Measurements from ENCODE around the gene HAPSTR1. TPM values are rescaled to one million over a fixed set of nuclear protein-coding genes. Genes with fewer than 3 reads are reported as not detected.
"Not testable (repeated sequence)": the region's sequence is repeated elsewhere in the genome, so short reads cannot be mapped to it uniquely, and the experiment has no call there.

HAPSTR1 gene
- total RNA-seq, 1 donor from 2014 or later: 80.1 TPM

- Mint-ChIP-seq H3K9me3 (peaks cover 2% of the 10 kb centered on the region), H3K27me3 (ENCODE audit: low read depth) (no peaks in the 10 kb centered on the region), H3K4me3 (no peak overlapping the region), H3K36me3 (ENCODE audit: low read depth) (no peaks in the 10 kb centered on the region), H3K27ac (ENCODE audit: unreplicated experiment) (no peak overlapping the region), H3K4me1 (peaks cover 7% of the 10 kb centered on the region)
- no peak for DNase-seq (ENCODE audit: low read depth, low spot score)
- no peak for TF ChIP-seq CTCF (conservative IDR thresholded peaks at IDR 0.05)
These were observed 18.6 kb upstream of the HAPSTR1 start for GRCh38 chr16:9072806-9073341.

- peaks cover 11% of the 10 kb centered on the region for H3K9me3 Mint-ChIP-seq
- no peak overlapping the region for H3K4me3 Mint-ChIP-seq
- DNase-seq (ENCODE audit: low read depth, low spot score): no peak
- no peak overlapping the region for H3K27ac Mint-ChIP-seq (ENCODE audit: unreplicated experiment)
- H3K36me3 Mint-ChIP-seq (ENCODE audit: low read depth): peaks cover 2% of the 10 kb centered on the region
- H3K4me1 Mint-ChIP-seq: peaks cover 1% of the 10 kb centered on the region
- TF ChIP-seq CTCF (conservative IDR thresholded peaks at IDR 0.05): no peak
- H3K27me3 Mint-ChIP-seq (ENCODE audit: low read depth): no peaks in the 10 kb centered on the region
These were observed 16.0 kb upstream of the HAPSTR1 start for GRCh38 chr16:9075299-9076071.

DNA sequence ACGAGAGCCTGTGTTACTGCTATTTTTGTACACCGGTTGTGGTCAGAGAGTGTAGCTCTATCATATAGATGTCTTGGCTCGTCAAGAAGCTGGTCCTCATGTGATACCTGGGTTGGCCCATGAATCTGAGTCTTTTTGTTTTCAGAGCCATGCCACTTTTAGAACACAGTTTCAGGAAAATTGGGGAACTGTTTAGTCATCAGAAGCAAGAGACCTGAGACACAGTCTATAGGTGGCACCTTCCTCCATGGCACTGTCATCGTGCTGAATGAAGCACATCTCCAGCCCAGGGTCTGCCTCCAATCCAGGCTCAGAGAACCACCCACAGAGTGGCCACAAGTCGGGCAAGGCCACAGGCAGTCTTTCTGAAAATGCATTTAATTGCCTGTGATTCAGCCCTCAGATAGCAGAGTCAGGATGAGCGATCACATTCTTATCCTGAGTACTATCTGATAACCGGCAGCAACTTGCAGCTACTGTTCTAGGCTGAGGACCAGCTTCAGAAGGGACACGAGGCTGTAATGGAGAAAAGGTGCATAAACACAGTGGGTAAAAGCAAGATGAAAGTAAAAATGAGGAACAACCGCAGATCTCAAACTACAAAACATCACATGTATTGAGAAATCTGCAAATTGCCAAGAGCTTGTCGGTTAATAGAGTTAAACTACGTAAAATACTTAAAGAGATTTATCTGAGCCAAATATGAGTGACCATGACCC lies 14.2 kb upstream of the HAPSTR1 start:
- no peaks in the 10 kb centered on the region for H3K4me1 Mint-ChIP-seq
- H3K27me3 Mint-ChIP-seq (ENCODE audit: low read depth): no peaks in the 10 kb centered on the region
- no peak for TF ChIP-seq CTCF (conservative IDR thresholded peaks at IDR 0.05)
- H3K9me3 Mint-ChIP-seq: peaks cover 11% of the 10 kb centered on the region
- no peak overlapping the region for H3K27ac Mint-ChIP-seq (ENCODE audit: unreplicated experiment)
- no peak overlapping the region for H3K4me3 Mint-ChIP-seq
- no peak for DNase-seq (ENCODE audit: low read depth, low spot score)
- peaks cover 2% of the 10 kb centered on the region for H3K36me3 Mint-ChIP-seq (ENCODE audit: low read depth)

DNA sequence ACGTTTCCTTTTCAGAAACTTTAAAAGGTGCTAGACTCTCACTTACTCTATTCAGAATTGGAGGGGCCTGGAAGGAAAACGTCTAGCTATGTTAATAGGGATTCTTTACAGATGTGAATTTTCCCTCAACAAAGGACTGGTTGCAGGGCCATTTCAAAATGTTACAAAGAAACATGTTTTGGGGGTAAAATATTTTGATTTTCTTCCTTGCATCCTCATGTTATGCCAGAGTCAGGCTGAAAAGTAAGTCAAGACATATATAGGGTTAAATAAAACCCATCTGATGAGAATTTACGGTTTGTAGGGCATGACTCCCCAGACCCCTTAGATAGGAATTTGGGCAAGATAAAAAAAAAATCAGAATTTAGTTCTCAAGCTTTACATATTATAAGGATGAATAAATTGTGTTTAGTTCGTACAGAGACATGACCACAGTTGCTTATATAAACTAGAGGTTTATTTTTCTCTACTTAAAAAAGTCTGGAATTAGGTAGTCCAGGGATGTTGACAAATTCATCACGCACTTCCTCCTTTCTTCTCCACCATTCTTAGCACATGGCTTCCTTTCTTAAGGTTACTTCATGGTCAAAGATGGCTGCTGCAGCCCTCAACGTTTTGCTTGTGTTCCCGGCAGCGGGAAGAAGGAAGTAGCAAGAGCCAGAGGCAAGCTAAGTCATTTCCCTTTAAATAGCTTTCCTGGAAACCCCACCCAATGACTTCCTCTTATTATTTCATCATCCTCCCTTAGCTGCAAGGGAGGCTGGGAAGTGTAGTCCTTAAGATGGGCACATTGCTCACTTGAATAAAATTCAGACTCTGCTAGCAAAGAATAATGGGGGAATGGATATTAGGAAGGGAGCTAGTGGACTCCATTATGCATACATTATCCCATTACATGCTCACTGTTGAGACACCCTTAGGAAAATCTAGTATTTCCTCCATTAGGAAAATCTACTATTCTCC lies 12.7 kb upstream of the HAPSTR1 start:
- not testable (repeated sequence) for H3K27ac Mint-ChIP-seq (ENCODE audit: unreplicated experiment); H3K4me1 Mint-ChIP-seq; DNase-seq (ENCODE audit: low read depth, low spot score); H3K36me3 Mint-ChIP-seq (ENCODE audit: low read depth); H3K4me3 Mint-ChIP-seq; H3K27me3 Mint-ChIP-seq (ENCODE audit: low read depth)
- peaks cover 11% of the 10 kb centered on the region for H3K9me3 Mint-ChIP-seq

GRCh38 chr16:9079430-9079812 lies 12.0 kb upstream of the HAPSTR1 start:
- no peaks in the 10 kb centered on the region for H3K27me3 Mint-ChIP-seq (ENCODE audit: low read depth)
- no peak overlapping the region for H3K4me3 Mint-ChIP-seq
- TF ChIP-seq CTCF (conservative IDR thresholded peaks at IDR 0.05): no peak
- peaks cover 11% of the 10 kb centered on the region for H3K9me3 Mint-ChIP-seq
- H3K36me3 Mint-ChIP-seq (ENCODE audit: low read depth): peaks cover 2% of the 10 kb centered on the region
- no peaks in the 10 kb centered on the region for H3K4me1 Mint-ChIP-seq
- no peak for DNase-seq (ENCODE audit: low read depth, low spot score)
- no peak overlapping the region for H3K27ac Mint-ChIP-seq (ENCODE audit: unreplicated experiment)

All from neural crest cell (in vitro differentiated cells).